Ishikawa (cell line): ENCODE measurements around the gene RNASET2.

Experiments used
- CEBPB ChIP-seq: IDR thresholded peaks from 2 replicates; pipeline ENCODE4 v1.6.1; 2012
- EGR1 ChIP-seq: IDR thresholded peaks from 2 replicates; pipeline ENCODE4 v1.6.1; 2012
- EP300 ChIP-seq: IDR thresholded peaks from 2 replicates; pipeline ENCODE4 v1.6.1; 2012; ENCODE audit warnings: borderline replicate concordance
- NFIC ChIP-seq: IDR thresholded peaks from 2 replicates; pipeline ENCODE4 v1.6.1; 2012
- RAD21 ChIP-seq: IDR thresholded peaks from 2 replicates; pipeline ENCODE4 v1.6.1; 2012; ENCODE audit warnings: low read depth
- TAF1 ChIP-seq: IDR thresholded peaks from 2 replicates; pipeline ENCODE4 v1.6.1; 2012; ENCODE audit warnings: low read depth, mild to moderate bottlenecking
- TEAD4 ChIP-seq: IDR thresholded peaks from 2 replicates; pipeline ENCODE4 v1.6.1; 2012
- YY1 ChIP-seq: IDR thresholded peaks from 2 replicates; pipeline ENCODE4 v1.6.1; 2012; ENCODE audit warnings: low read depth
- ZBTB7A ChIP-seq: IDR thresholded peaks from 2 replicates; pipeline ENCODE4 v1.6.1; 2012; ENCODE audit warnings: low read depth
- TF ChIP-seq, protein P1 (sequence below): IDR thresholded peaks from 2 replicates; pipeline ENCODE4 v1.6.1; 2012; ENCODE audit warnings: low read depth, mild to moderate bottlenecking
- TF ChIP-seq, protein P2 (sequence below): IDR thresholded peaks from 2 replicates; pipeline ENCODE4 v1.6.1; 2012
- TF ChIP-seq, protein P3 (sequence below): IDR thresholded peaks from 2 replicates; pipeline ENCODE4 v1.6.1; 2012

DNA sequence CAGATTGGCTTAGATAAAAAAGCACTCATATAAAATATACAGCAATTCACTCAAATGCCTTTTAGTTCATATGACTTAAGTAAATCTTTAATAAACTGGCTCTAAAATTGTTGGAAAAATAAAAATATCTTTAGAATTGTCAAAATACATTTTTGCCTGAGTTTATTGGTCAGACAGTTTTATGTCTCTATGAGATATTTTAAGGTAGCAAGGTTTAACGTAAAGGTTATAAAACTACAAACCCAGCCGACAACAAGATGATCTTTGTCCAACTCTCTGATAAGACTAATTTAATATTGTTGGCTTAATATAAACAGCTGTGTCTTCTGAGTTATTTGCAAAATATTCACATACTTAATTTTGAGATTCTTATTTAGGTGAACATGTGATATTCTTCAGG is 39.5 kb downstream of the RNASET2 start:
- TF ChIP-seq EP300: no peak
- TF ChIP-seq, protein P1, sequence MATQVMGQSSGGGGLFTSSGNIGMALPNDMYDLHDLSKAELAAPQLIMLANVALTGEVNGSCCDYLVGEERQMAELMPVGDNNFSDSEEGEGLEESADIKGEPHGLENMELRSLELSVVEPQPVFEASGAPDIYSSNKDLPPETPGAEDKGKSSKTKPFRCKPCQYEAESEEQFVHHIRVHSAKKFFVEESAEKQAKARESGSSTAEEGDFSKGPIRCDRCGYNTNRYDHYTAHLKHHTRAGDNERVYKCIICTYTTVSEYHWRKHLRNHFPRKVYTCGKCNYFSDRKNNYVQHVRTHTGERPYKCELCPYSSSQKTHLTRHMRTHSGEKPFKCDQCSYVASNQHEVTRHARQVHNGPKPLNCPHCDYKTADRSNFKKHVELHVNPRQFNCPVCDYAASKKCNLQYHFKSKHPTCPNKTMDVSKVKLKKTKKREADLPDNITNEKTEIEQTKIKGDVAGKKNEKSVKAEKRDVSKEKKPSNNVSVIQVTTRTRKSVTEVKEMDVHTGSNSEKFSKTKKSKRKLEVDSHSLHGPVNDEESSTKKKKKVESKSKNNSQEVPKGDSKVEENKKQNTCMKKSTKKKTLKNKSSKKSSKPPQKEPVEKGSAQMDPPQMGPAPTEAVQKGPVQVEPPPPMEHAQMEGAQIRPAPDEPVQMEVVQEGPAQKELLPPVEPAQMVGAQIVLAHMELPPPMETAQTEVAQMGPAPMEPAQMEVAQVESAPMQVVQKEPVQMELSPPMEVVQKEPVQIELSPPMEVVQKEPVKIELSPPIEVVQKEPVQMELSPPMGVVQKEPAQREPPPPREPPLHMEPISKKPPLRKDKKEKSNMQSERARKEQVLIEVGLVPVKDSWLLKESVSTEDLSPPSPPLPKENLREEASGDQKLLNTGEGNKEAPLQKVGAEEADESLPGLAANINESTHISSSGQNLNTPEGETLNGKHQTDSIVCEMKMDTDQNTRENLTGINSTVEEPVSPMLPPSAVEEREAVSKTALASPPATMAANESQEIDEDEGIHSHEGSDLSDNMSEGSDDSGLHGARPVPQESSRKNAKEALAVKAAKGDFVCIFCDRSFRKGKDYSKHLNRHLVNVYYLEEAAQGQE: no peak
- TF ChIP-seq, protein P2, sequence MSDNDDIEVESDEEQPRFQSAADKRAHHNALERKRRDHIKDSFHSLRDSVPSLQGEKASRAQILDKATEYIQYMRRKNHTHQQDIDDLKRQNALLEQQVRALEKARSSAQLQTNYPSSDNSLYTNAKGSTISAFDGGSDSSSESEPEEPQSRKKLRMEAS: no peak
- no peak for TF ChIP-seq NFIC
- TF ChIP-seq RAD21: no peak
- TF ChIP-seq EGR1: no peak
- TF ChIP-seq TEAD4: no peak
- TF ChIP-seq, protein P3, sequence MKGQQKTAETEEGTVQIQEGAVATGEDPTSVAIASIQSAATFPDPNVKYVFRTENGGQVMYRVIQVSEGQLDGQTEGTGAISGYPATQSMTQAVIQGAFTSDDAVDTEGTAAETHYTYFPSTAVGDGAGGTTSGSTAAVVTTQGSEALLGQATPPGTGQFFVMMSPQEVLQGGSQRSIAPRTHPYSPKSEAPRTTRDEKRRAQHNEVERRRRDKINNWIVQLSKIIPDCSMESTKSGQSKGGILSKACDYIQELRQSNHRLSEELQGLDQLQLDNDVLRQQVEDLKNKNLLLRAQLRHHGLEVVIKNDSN: no peak
- TF ChIP-seq ZBTB7A: no peak
- no peak for TF ChIP-seq YY1
- TF ChIP-seq TAF1: no peak
- TF ChIP-seq CEBPB: no peak
